Transverse colon (tissue), 4 donors: ENCODE data around the gene CMTR2. TPM values are rescaled to one million over a fixed set of nuclear protein-coding genes. Genes with fewer than 3 reads are reported as not detected.

Experiments used
- DNase-seq: peaks from one replicate; pipeline ENCODE4 v3.0.0-alpha.2; 2019
- H3K27ac ChIP-seq, 4 donors: fragments of 200-600 bp; sonication (generic); 2 replicates each; pipeline ENCODE4 v1.5.1; 2016 to 2018; ENCODE audit warnings: inconsistent platforms in 4 of 4
- H3K27me3 ChIP-seq: fragments of 200-600 bp; sonication (generic); 2 replicates; pipeline ENCODE4 v1.5.1; 2017; ENCODE audit warnings: inconsistent platforms
- H3K36me3 ChIP-seq, 4 donors: fragments of 200-600 bp; sonication (generic); 2 replicates each; pipeline ENCODE4 v1.5.1; 2017 to 2019; ENCODE audit warnings: inconsistent platforms in 4 of 4
- H3K4me1 ChIP-seq, 4 donors: fragments of 200-600 bp; sonication (generic); 2 replicates each; pipeline ENCODE4 v1.5.1; 2017 to 2020; ENCODE audit warnings: inconsistent platforms in 4 of 4
- H3K4me3 ChIP-seq, 4 donors: fragments of 200-600 bp; sonication (generic); 1 replicate in 1 of 4; 2 replicates in 3 of 4; pipeline versions ENCODE4 v1.5.1 to v1.6.1; 2017 to 2019; ENCODE audit warnings: inconsistent platforms in 4 of 4
- H3K9me3 ChIP-seq, 2 donors: fragments of 200-600 bp; sonication (generic); 2 replicates each; pipeline ENCODE4 v1.5.1; 2017 to 2019; ENCODE audit warnings: inconsistent platforms in 2 of 2
- EP300 ChIP-seq: sonication (generic); formaldehyde crosslinking; IDR thresholded peaks from one replicate; pipeline ENCODE4 v1.6.1; 2017; ENCODE audit warnings: antibody characterized with exemption, low read depth
- POLR2A ChIP-seq: fragments of 450-650 bp; IDR thresholded peaks from one replicate; pipeline ENCODE4 v1.6.1; 2016; ENCODE audit warnings: antibody characterized with exemption, mild to moderate bottlenecking, moderate library complexity
- POLR2AphosphoS5 ChIP-seq, 3 donors: sonication (generic); formaldehyde crosslinking; IDR thresholded peaks; one replicate each; pipeline ENCODE4 v1.6.1; 2016; ENCODE audit warnings: antibody characterized with exemption in 3 of 3
- WGBS, 2 donors: methylation state at CpG; one replicate each; pipeline ENCODE4 v1.1.5; 2018; ENCODE audit warnings: low coverage in 1 of 2; 5-methylcytosine and 5-hydroxymethylcytosine counted together
- in situ Hi-C, 4 donors: fragments of 200-750 bp; cut with MboI; loops; one replicate each; pipeline versions ENCODE4 v1.15.0 to v1.15.1; 2017; ENCODE audit warnings: low sequenced_read_pairs in 3 of 4, low pct_ligation_motif_present in 1 of 4, low pct_unique_long_range_greater_than_20kb in 1 of 4
- intact Hi-C: fragments of 100-400 bp; cut with DNase I; formaldehyde crosslinking; loops from one replicate; pipeline ENCODE4 v1.15.1; 2023; ENCODE audit warnings: low total_unique reads
- total RNA-seq, 4 donors: library from RNA; depleted of rRNA; stranded (reverse); fragments of >200 nt; gene quantifications; one replicate each; pipeline ENCODE4 v1.1.0, GENCODE V29; 2016
- TF ChIP-seq, protein P1 (sequence below), 5 experiments: fragments of 200-600 bp in 3 of 5; fragments of 450-650 bp in 2 of 5; sonication (generic) in 3 of 5; IDR thresholded peaks; 1 replicate in 2 of 5; 2 replicates in 3 of 5; pipeline ENCODE4 v1.5.1; 2016 to 2017; ENCODE audit warnings: antibody characterized with exemption in 5 of 5, inconsistent platforms in 3 of 5, mild to moderate bottlenecking in 2 of 5, moderate library complexity in 1 of 5

Gene CMTR2
- total RNA-seq, 4 donors from 2014 or later, result 10.5 to 36.7 (median 26.6) TPM

DNA sequence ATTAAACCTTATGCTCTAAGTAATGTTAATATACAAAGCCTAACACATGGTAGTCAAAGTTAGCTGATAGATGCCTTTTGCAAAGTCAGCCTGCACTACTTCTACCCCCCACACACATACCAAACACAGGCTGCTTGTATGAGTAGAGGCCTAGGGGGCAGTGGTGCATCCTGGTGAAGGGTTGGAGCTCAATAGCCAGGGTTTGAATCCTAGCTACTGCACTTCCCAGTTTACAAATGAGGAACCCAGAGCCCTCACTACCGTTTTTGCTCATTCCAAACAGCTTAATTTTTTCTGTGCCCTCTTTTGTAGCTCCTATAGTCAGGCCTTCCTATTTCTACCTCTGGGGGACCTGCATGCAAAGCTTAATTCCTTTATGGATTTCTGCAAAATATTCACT lies 39.8 kb downstream of the CMTR2 start:
- H3K27me3 ChIP-seq, result no peaks in the 10 kb centered on the region
- in situ Hi-C loops, result no loop called here
- H3K4me3 ChIP-seq, result no peak overlapping the region
- TF ChIP-seq POLR2AphosphoS5 (IDR thresholded peaks at IDR 0.05) (no peak), EP300 (no peak), POLR2A (no peak)
- TF ChIP-seq, protein P1, sequence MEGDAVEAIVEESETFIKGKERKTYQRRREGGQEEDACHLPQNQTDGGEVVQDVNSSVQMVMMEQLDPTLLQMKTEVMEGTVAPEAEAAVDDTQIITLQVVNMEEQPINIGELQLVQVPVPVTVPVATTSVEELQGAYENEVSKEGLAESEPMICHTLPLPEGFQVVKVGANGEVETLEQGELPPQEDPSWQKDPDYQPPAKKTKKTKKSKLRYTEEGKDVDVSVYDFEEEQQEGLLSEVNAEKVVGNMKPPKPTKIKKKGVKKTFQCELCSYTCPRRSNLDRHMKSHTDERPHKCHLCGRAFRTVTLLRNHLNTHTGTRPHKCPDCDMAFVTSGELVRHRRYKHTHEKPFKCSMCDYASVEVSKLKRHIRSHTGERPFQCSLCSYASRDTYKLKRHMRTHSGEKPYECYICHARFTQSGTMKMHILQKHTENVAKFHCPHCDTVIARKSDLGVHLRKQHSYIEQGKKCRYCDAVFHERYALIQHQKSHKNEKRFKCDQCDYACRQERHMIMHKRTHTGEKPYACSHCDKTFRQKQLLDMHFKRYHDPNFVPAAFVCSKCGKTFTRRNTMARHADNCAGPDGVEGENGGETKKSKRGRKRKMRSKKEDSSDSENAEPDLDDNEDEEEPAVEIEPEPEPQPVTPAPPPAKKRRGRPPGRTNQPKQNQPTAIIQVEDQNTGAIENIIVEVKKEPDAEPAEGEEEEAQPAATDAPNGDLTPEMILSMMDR (IDR thresholded peaks at IDR 0.05), result no peak
- no peaks in the 10 kb centered on the region for H3K36me3 ChIP-seq
- intact Hi-C loops, result no loop called here
- no peaks in the 10 kb centered on the region for H3K9me3 ChIP-seq
- WGBS, 2 donors, result 31 to 43% methylated on average over 1 of the region's 1 CpG
- no peak overlapping the region for H3K27ac ChIP-seq
- H3K4me1 ChIP-seq, result no peaks in the 10 kb centered on the region
- no peak for DNase-seq

DNA sequence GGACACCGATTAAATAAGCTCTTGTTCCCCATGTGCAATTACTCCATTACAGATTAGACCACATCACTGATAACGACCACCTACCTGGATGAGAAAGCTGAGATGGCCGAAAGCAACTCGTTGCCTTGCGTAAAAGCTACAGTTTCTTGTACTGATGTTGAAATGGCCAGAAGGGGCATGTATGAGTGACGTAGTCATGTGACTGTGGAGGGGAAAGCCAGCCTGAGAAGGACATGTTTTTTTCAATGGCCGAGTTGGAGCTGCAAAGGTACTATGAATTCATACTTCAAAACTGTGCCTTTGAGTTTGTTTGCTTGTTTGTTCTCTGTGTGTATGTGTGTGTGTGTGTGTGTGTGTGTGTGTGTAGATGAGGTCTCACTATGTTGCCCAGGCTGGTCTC lies 41.7 kb downstream of the CMTR2 start:
- in situ Hi-C loops, result no loop called here
- 80% methylated on average over 7 of the region's 7 CpGs; no CpG with 5 or more reads in 1 of the 2 donors for WGBS, 2 donors
- no peak for DNase-seq
- H3K36me3 ChIP-seq, result no peaks in the 10 kb centered on the region
- no peak overlapping the region for H3K4me3 ChIP-seq
- no peak overlapping the region for H3K27ac ChIP-seq
- intact Hi-C loops, result no loop called here
- TF ChIP-seq EP300 (no peak), POLR2A (no peak), POLR2AphosphoS5 (IDR thresholded peaks at IDR 0.05) (no peak)
- TF ChIP-seq, protein P1 (IDR thresholded peaks at IDR 0.05), result no peak
- H3K9me3 ChIP-seq, result no peaks in the 10 kb centered on the region
- no peaks in the 10 kb centered on the region for H3K4me1 ChIP-seq
- no peaks in the 10 kb centered on the region for H3K27me3 ChIP-seq

DNA sequence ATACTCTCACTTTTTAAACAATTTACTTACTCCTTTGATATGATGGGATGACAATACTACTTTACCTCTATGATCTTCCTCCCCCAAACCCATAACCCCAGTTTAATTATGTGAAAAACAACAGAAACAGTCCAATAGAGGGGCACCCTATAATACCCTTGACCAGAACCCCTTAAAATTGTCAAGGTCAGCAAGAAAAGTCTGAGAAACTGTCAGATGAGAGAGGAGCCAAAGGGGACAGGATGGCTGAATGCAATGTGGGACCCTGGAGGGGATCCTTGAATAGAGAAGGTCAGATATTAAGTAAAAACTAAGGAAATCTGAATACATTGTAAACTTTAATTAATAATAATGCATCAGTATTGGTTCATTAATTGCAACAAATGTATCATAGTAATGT lies 42.9 kb downstream of the CMTR2 start:
- no peak for DNase-seq
- no peaks in the 10 kb centered on the region for H3K9me3 ChIP-seq
- no peak overlapping the region for H3K27ac ChIP-seq
- no peak overlapping the region for H3K4me3 ChIP-seq
- intact Hi-C loops (no loop called here), in situ Hi-C loops (no loop called here)
- H3K4me1 ChIP-seq, result no peaks in the 10 kb centered on the region
- no peaks in the 10 kb centered on the region for H3K36me3 ChIP-seq
- TF ChIP-seq POLR2AphosphoS5 (IDR thresholded peaks at IDR 0.05) (no peak), EP300 (no peak), POLR2A (no peak)
- TF ChIP-seq, protein P1 (IDR thresholded peaks at IDR 0.05), result no peak
- no peaks in the 10 kb centered on the region for H3K27me3 ChIP-seq

DNA sequence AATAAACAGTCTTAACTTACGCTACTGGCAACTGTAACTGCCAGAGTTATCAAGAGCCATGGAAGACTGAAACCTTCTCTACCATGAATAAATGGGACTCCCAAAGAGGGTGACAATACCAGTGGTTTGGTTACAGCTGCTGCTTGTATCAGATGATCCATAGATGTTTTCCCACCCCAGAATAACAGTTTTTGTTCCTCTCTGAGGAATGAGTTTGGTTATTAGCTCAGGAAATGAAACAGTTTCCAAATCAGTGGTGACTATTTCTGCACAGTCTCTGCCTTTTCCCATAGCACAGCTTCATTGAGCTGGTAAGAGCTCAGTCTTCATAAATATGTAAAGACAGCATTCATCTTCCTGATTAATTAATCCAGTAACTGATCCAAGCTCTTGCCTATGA lies 44.7 kb downstream of the CMTR2 start:
- intact Hi-C loops (no loop called here), in situ Hi-C loops (no loop called here)
- Histone ChIP-seq H3K4me3 (no peak overlapping the region), H3K9me3 (no peaks in the 10 kb centered on the region), H3K27ac (no peak overlapping the region), H3K4me1 (no peaks in the 10 kb centered on the region), H3K36me3 (no peaks in the 10 kb centered on the region), H3K27me3 (no peaks in the 10 kb centered on the region)
- DNase-seq, result no peak
- WGBS, 2 donors, result 83 to 96% methylated on average over 1 of the region's 1 CpG
- no peak for TF ChIP-seq POLR2AphosphoS5 (IDR thresholded peaks at IDR 0.05)

DNA sequence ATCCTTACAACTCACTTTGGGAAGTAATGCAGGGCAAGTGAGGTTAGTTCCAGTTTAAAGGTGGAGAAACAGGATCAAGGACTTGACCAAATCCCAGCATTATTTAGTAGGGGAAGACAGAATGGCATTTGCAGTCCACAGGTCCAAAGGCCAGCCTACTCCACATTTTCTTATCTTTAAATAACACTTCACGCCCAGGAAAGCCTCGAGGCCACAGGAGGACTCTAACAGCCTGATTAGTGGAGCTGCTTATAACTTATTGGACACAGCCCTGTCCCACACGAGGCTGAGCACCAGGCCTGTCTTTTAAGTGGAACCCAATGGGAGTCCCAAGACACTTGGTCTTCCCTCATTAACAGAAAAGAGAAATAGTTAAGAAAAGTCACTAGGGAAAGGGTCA lies 46.6 kb downstream of the CMTR2 start:
- WGBS, 2 donors, result 8 to 31% methylated on average over 2 to 3 of the region's 3 CpGs
- no peak for DNase-seq

More for the DNA sequence above, 46.6 kb downstream of the CMTR2 start:
- TF ChIP-seq POLR2A, result no peak
- H3K27me3 ChIP-seq, result no peaks in the 10 kb centered on the region
- H3K36me3 ChIP-seq, result no peaks in the 10 kb centered on the region
- H3K27ac ChIP-seq, result no peak overlapping the region
- H3K9me3 ChIP-seq, result no peaks in the 10 kb centered on the region
- intact Hi-C loops (no loop called here), in situ Hi-C loops (no loop called here)
- no peak overlapping the region for H3K4me3 ChIP-seq
- H3K4me1 ChIP-seq, result no peaks in the 10 kb centered on the region
